IMR-90 (cell line): ENCODE data around the gene TAF1L. TPM values are rescaled to one million over a fixed set of nuclear protein-coding genes. Genes with fewer than 3 reads are reported as not detected.

Source experiments
- ATAC-seq: fragments of 200-7000 bp; cut with Tn5 transposase; 2 replicates; pipeline ENCODE4 v1.9.1; 2020; ENCODE audit warnings: low read depth, mild to moderate bottlenecking, moderate library complexity
- BruUV-seq: library from RNA; stranded (reverse); fragments of 400-500 nt; replicated peaks from 2 replicates; lab custom pipeline; 2021; lab: Mats Ljungman, UMichigan
- CTCF ChIA-PET: fragments of 300-600 bp; formaldehyde crosslinking; extraction: SDS; loops from one replicate; lab custom pipeline; 2021; ENCODE audit warnings: antibody characterized with exemption; lab: Yijun Ruan, JAX
- POLR2A ChIA-PET: fragments of 300-600 bp; sonication (Branson Sonifier 250); formaldehyde crosslinking; loops from one replicate; lab custom pipeline; 2022; ENCODE audit warnings: antibody characterized with exemption; ENCODE audit not compliant: unreplicated experiment; lab: Charles Lee
- DNase-seq: peaks from one replicate; pipeline ENCODE4 v3.0.0; 2013
- H2AFZ ChIP-seq: replicated peaks from 2 replicates; pipeline ENCODE3; 2013; ENCODE audit warnings: low read length, mild to moderate bottlenecking; ENCODE audit not compliant: poor library complexity
- H2AK5ac ChIP-seq: 2 replicates; pipeline ENCODE4 v1.6.1; 2013; ENCODE audit warnings: low read depth, low read length, inconsistent platforms
- H2AK9ac ChIP-seq: replicated peaks from 2 replicates; pipeline ENCODE3; 2013; ENCODE audit warnings: mild to moderate bottlenecking, low read depth, low read length, moderate library complexity; ENCODE audit not compliant: poor library complexity
- H2BK120ac ChIP-seq: 2 replicates; pipeline ENCODE4 v1.6.1; 2013; ENCODE audit warnings: low read depth, low read length, inconsistent platforms
- H2BK15ac ChIP-seq: 3 replicates; pipeline ENCODE4 v1.6.1; 2013; ENCODE audit warnings: low read depth, low read length, inconsistent platforms
- H2BK20ac ChIP-seq: 2 replicates; pipeline ENCODE4 v1.6.1; 2013; ENCODE audit warnings: low read depth, mild to moderate bottlenecking, inconsistent platforms, low read length, moderate library complexity
- H2BK5ac ChIP-seq: 2 replicates; pipeline ENCODE4 v1.6.1; 2013; ENCODE audit warnings: mild to moderate bottlenecking, low read depth, low read length, inconsistent platforms; ENCODE audit not compliant: poor library complexity, severe bottlenecking
- H3K14ac ChIP-seq: replicated peaks from 2 replicates; pipeline ENCODE4 v1.6.1; 2013; ENCODE audit warnings: low read depth, low read length, inconsistent platforms
- H3K18ac ChIP-seq: 2 replicates; pipeline ENCODE4 v1.6.1; 2013; ENCODE audit warnings: low read depth, low read length, control low read depth
- H3K23ac ChIP-seq: 2 replicates; pipeline ENCODE4 v1.6.1; 2013; ENCODE audit warnings: low read depth, low read length, inconsistent platforms
- H3K27ac ChIP-seq: 2 replicates; pipeline ENCODE4 v1.5.1; 2013; ENCODE audit warnings: mild to moderate bottlenecking, control low read depth, low read length; ENCODE audit not compliant: insufficient read depth
- H3K27me3 ChIP-seq: 2 replicates; pipeline ENCODE4 v1.6.1; 2013; ENCODE audit warnings: low read length; ENCODE audit not compliant: control insufficient read depth, insufficient read depth
- H3K36me3 ChIP-seq: 2 replicates; pipeline ENCODE4 v1.6.1; 2013; ENCODE audit warnings: low read length, mixed read lengths; ENCODE audit not compliant: control insufficient read depth, insufficient read depth
- H3K4ac ChIP-seq: 2 replicates; pipeline ENCODE4 v1.6.1; 2013; ENCODE audit warnings: low read depth, low read length, inconsistent platforms
- H3K4me1 ChIP-seq: 2 replicates; pipeline ENCODE4 v1.6.1; 2013; ENCODE audit warnings: low read length, mixed read lengths; ENCODE audit not compliant: control insufficient read depth, insufficient read depth
- H3K4me2 ChIP-seq: 2 replicates; pipeline ENCODE4 v1.6.1; 2013; ENCODE audit warnings: low read depth, mild to moderate bottlenecking, control low read depth, low read length, moderate library complexity
- H3K4me3 ChIP-seq: 2 replicates; pipeline ENCODE4 v1.5.1; 2013; ENCODE audit warnings: low read depth, mild to moderate bottlenecking, control low read depth, low read length, moderate library complexity; ENCODE audit not compliant: insufficient read depth
- H3K56ac ChIP-seq: 2 replicates; pipeline ENCODE4 v1.6.1; 2013; ENCODE audit warnings: low read length, inconsistent platforms; ENCODE audit not compliant: insufficient read depth; ENCODE audit errors: extremely low read depth
- H3K79me1 ChIP-seq, 2 experiments: 2 replicates each; pipeline ENCODE4 v1.6.1; 2013; ENCODE audit warnings: low read length in 2 of 2, inconsistent platforms in 1 of 2, low read depth in 1 of 2
- H3K9ac ChIP-seq: 2 replicates; pipeline ENCODE4 v1.6.1; 2013; ENCODE audit warnings: low read depth, low read length, control low read depth
- H3K9me1 ChIP-seq: 2 replicates; pipeline ENCODE4 v1.6.1; 2013; ENCODE audit warnings: low read length, inconsistent platforms; ENCODE audit not compliant: insufficient read depth
- H3K9me3 ChIP-seq: 2 replicates; pipeline ENCODE4 v1.6.1; 2013; ENCODE audit warnings: low read length; ENCODE audit not compliant: control insufficient read depth, insufficient read depth
- H4K20me1 ChIP-seq: 2 replicates; pipeline ENCODE4 v1.6.1; 2013; ENCODE audit warnings: low read length, inconsistent platforms; ENCODE audit not compliant: insufficient read depth
- H4K5ac ChIP-seq: 2 replicates; pipeline ENCODE4 v1.6.1; 2013; ENCODE audit warnings: mild to moderate bottlenecking, low read depth, low read length, control low read depth
- H4K8ac ChIP-seq, 2 experiments: 2 replicates each; pipeline ENCODE4 v1.6.1; 2013; ENCODE audit warnings: low read depth in 2 of 2, low read length in 2 of 2, control low read depth in 1 of 2, inconsistent platforms in 1 of 2
- H4K91ac ChIP-seq: 2 replicates; pipeline ENCODE4 v1.6.1; 2013; ENCODE audit warnings: low read depth, low read length, inconsistent platforms; ENCODE audit not compliant: insufficient read depth
- BHLHE40 ChIP-seq: fragments of 150-350 bp; IDR thresholded peaks from 2 replicates; pipeline ENCODE4 v1.6.1; 2016; ENCODE audit warnings: mild to moderate bottlenecking, low read depth, low read length
- FOS ChIP-seq: fragments of 150-350 bp; IDR thresholded peaks from 2 replicates; pipeline ENCODE4 v1.6.1; 2016; ENCODE audit warnings: low read depth, low read length
- MAZ ChIP-seq: IDR thresholded peaks from 2 replicates; pipeline ENCODE4 v1.6.1; 2012; ENCODE audit warnings: low read depth, mild to moderate bottlenecking, low read length, improper control_type of control experiment, moderate library complexity, borderline replicate concordance
- MXI1 ChIP-seq: IDR thresholded peaks from 2 replicates; pipeline ENCODE4 v1.6.1; 2012; ENCODE audit warnings: low read depth, mild to moderate bottlenecking, low read length, moderate library complexity, borderline replicate concordance
- NFE2L2 ChIP-seq: fragments of 150-350 bp; IDR thresholded peaks from 2 replicates; pipeline ENCODE4 v1.6.1; 2016; ENCODE audit warnings: low read depth, mild to moderate bottlenecking, low read length
- RAD21 ChIP-seq: IDR thresholded peaks from 2 replicates; pipeline ENCODE4 v1.6.1; 2012; ENCODE audit warnings: low read length, improper control_type of control experiment
- SMC3 ChIP-seq: fragments of 150-350 bp; IDR thresholded peaks from 2 replicates; pipeline ENCODE4 v1.6.1; 2016; ENCODE audit warnings: low read depth, mild to moderate bottlenecking, antibody characterized with exemption, low read length, moderate library complexity
- WGBS, 2 experiments: methylation state at CpG; one replicate each; pipeline versions ENCODE4 v1.1.5 to v1.1.7; 2013; ENCODE audit warnings: missing lambda C conversion rate in 2 of 2; ENCODE audit not compliant: insufficient read length in 1 of 2; ENCODE audit errors: extremely low coverage in 2 of 2; 5-methylcytosine and 5-hydroxymethylcytosine counted together
- dilution Hi-C: fragments of 300-500 bp; cut with HindIII; formaldehyde crosslinking; loops from one replicate; pipeline ENCODE4 v1.14.3; 2018; ENCODE audit warnings: low sequenced_read_pairs; ENCODE audit not compliant: unreplicated experiment
- in situ Hi-C: fragments of 300-500 bp; cut with MboI; formaldehyde crosslinking; loops from 3 replicates; pipeline ENCODE4 v1.14.3; 2019; ENCODE audit warnings: low sequenced_read_pairs, inconsistent platforms, mixed read lengths
- intact Hi-C: fragments of 100-400 bp; cut with micrococcal nuclease; formaldehyde crosslinking; loops from 2 replicates; pipeline ENCODE4 v1.10.0; 2022
- polyA plus RNA-seq, 3 experiments: library from polyadenylated mRNA; depleted of rRNA; stranded (reverse); fragments of >200 nt; gene quantifications; 2 replicates each; pipeline ENCODE4 v1.2.3, GENCODE V29; 2012; ENCODE audit warnings: low replicate concordance in 1 of 3
- total RNA-seq: library from RNA; depleted of rRNA; stranded (reverse); fragments of >200 nt; gene quantifications from 2 replicates; pipeline ENCODE4 v1.2.3, GENCODE V29; 2012
- TF ChIP-seq, protein P1 (sequence below): conservative IDR thresholded peaks from 2 replicates; pipeline ENCODE4 v1.5.1; 2012; ENCODE audit warnings: mild to moderate bottlenecking, low read depth, low read length, improper control_type of control experiment

TAF1L gene
- total and polyA plus RNA-seq, 2 of the 4 experiments (the other 2 are of a cell fraction): not detected

DNA sequence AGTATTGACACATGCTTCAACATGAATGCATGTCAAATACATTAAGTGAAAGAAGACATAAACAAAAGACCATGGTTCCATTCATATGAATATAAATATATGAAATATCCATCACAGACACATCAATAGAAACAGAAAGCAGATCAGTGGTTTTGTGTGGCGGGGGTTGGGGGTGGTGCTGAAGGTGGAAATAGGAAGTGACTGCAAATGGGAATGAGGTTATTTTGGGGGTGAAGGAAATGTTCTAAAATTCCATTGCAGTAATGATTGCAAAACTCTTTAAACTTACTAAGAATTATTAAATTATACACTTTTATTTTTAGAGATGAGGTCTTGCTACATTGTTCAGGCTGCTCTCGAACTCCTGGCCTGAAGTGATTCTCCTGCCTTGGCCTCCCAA lies 28.7 kb downstream of the TAF1L start:
- Histone ChIP-seq H3K4me2 (no peak overlapping the region), H4K8ac (no peak overlapping the region), H4K91ac (no peak overlapping the region), H3K23ac (no peak overlapping the region), H3K27me3 (peaks cover 3% of the 10 kb centered on the region; the same call in 1 of the 2 replicates), H3K18ac (no peak overlapping the region), H3K4me3 (no peak overlapping the region), H3K56ac (no peak overlapping the region), H3K27ac (no peak overlapping the region), H4K20me1 (no peaks in the 10 kb centered on the region), H3K79me1 (no peaks in the 10 kb centered on the region), H2AK5ac (no peak overlapping the region), H3K9ac (no peak overlapping the region), H3K9me3 (no peaks in the 10 kb centered on the region), H3K4ac (no peak overlapping the region), H3K9me1 (no peaks in the 10 kb centered on the region), H2BK5ac (no peak overlapping the region), H2BK20ac (no peak overlapping the region), H3K4me1 (no peaks in the 10 kb centered on the region), H2AK9ac (no peak overlapping the region), H3K36me3 (no peaks in the 10 kb centered on the region), H2BK120ac (no peak overlapping the region), H2BK15ac (no peak overlapping the region), H4K5ac (no peak overlapping the region), H2AFZ (no peak overlapping the region), H3K14ac (no peak overlapping the region)
- ATAC-seq (no peak), DNase-seq (no peak)
- WGBS, 2 experiments: no CpG with 5 or more reads among the region's 2 CpGs
- ChIA-PET CTCF (no interaction called here), POLR2A (no interaction called here)
- no TSS peak for BruUV-seq
- intact Hi-C loops: no loop called here
- TF ChIP-seq MXI1: no peak
- TF ChIP-seq, protein P1, sequence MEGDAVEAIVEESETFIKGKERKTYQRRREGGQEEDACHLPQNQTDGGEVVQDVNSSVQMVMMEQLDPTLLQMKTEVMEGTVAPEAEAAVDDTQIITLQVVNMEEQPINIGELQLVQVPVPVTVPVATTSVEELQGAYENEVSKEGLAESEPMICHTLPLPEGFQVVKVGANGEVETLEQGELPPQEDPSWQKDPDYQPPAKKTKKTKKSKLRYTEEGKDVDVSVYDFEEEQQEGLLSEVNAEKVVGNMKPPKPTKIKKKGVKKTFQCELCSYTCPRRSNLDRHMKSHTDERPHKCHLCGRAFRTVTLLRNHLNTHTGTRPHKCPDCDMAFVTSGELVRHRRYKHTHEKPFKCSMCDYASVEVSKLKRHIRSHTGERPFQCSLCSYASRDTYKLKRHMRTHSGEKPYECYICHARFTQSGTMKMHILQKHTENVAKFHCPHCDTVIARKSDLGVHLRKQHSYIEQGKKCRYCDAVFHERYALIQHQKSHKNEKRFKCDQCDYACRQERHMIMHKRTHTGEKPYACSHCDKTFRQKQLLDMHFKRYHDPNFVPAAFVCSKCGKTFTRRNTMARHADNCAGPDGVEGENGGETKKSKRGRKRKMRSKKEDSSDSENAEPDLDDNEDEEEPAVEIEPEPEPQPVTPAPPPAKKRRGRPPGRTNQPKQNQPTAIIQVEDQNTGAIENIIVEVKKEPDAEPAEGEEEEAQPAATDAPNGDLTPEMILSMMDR: no peak
- no peak for TF ChIP-seq FOS
- TF ChIP-seq NFE2L2: no peak
- TF ChIP-seq BHLHE40: no peak
- no peak for TF ChIP-seq MAZ
- TF ChIP-seq SMC3: no peak
- TF ChIP-seq RAD21: no peak
- dilution Hi-C loops: no loop called here
- in situ Hi-C loops: no loop called here
